H1 (cell line): Measurements from ENCODE around the gene RELN. TPM values are rescaled to one million over a fixed set of nuclear protein-coding genes. Genes with fewer than 3 reads are reported as not detected.

Experiments
- CTCF ChIA-PET: fragments of 300-600 bp; sonication (Branson Sonifier 250); formaldehyde crosslinking; loops from one replicate; lab custom pipeline; 2021; ENCODE audit not compliant: partially characterized antibody; lab: Charles Lee
- POLR2A ChIA-PET: fragments of 300-600 bp; sonication (Branson Sonifier 250); formaldehyde crosslinking; loops from one replicate; lab custom pipeline; 2021; ENCODE audit warnings: inconsistent platforms; ENCODE audit not compliant: partially characterized antibody; lab: Charles Lee
- DNase-seq, 2 experiments: peaks; one replicate each; pipeline versions ENCODE4 v3.0.0 to v3.0.0-alpha.2; 2010 to 2022; ENCODE audit warnings: low spot score in 2 of 2, low read depth in 1 of 2, mixed read lengths in 1 of 2
- FAIRE-seq: peaks from 2 replicates; lab custom pipeline; 2011; peaks lifted over from hg19 to GRCh38; lab: Jason Lieb, UNC
- H2AFZ ChIP-seq: 2 replicates; pipeline ENCODE4 v1.8.1; 2012; ENCODE audit warnings: low read length, inconsistent platforms
- H2AK5ac ChIP-seq: 2 replicates; pipeline ENCODE4 v1.6.1; 2013; ENCODE audit warnings: low read depth, low read length
- H2BK120ac ChIP-seq: replicated peaks from 2 replicates; pipeline ENCODE3; 2013; ENCODE audit warnings: low read depth, low read length, inconsistent platforms
- H2BK12ac ChIP-seq: 2 replicates; pipeline ENCODE4 v1.6.1; 2013; ENCODE audit warnings: low read depth, low read length
- H2BK15ac ChIP-seq: 2 replicates; pipeline ENCODE4 v1.6.1; 2013; ENCODE audit warnings: low read length
- H2BK20ac ChIP-seq: 2 replicates; pipeline ENCODE4 v1.6.1; 2013; ENCODE audit warnings: low read length
- H2BK5ac ChIP-seq: 2 replicates; pipeline ENCODE4 v1.6.1; 2013; ENCODE audit warnings: low read depth, low read length
- H3K14ac ChIP-seq: 2 replicates; pipeline ENCODE4 v1.6.1; 2013; ENCODE audit warnings: inconsistent platforms; ENCODE audit not compliant: insufficient read length
- H3K18ac ChIP-seq: 2 replicates; pipeline ENCODE4 v1.6.1; 2013; ENCODE audit warnings: low read length; ENCODE audit errors: extremely low read depth
- H3K23ac ChIP-seq: 2 replicates; pipeline ENCODE4 v1.6.1; 2013; ENCODE audit warnings: inconsistent platforms; ENCODE audit not compliant: insufficient read length
- H3K23me2 ChIP-seq: 2 replicates; pipeline ENCODE4 v1.6.1; 2013; ENCODE audit warnings: low read depth, low read length
- H3K27ac ChIP-seq: 2 replicates; pipeline ENCODE4 v1.6.1; 2011; ENCODE audit warnings: low read depth, low read length, inconsistent platforms
- H3K27me3 ChIP-seq, 4 experiments: replicated peaks in 1 of 4; 1 replicate in 1 of 4; 2 replicates in 3 of 4; pipeline versions ENCODE4 v1.6.1 to v1.8.1; 2011 to 2013; ENCODE audit warnings: low read length in 3 of 4, mild to moderate bottlenecking in 3 of 4, inconsistent platforms in 2 of 4, mixed read lengths in 2 of 4, moderate library complexity in 1 of 4; ENCODE audit not compliant: control insufficient read depth in 3 of 4, insufficient read depth in 3 of 4; ENCODE audit errors: extremely low read depth in 1 of 4
- H3K36me3 ChIP-seq, 4 experiments: 2 replicates each; pipeline versions ENCODE4 v1.6.1 to v1.8.1; 2011 to 2013; ENCODE audit warnings: mild to moderate bottlenecking in 4 of 4, low read length in 3 of 4, moderate library complexity in 2 of 4, control low read depth in 1 of 4, inconsistent platforms in 1 of 4; ENCODE audit not compliant: insufficient read depth in 4 of 4, control insufficient read depth in 2 of 4
- H3K4ac ChIP-seq: replicated peaks from 2 replicates; pipeline ENCODE3; 2013; ENCODE audit warnings: low read length, low read depth, mixed read lengths, inconsistent platforms; ENCODE audit not compliant: insufficient read length
- H3K4me1 ChIP-seq, 4 experiments: replicated peaks in 1 of 4; 1 replicate in 1 of 4; 2 replicates in 3 of 4; pipeline versions ENCODE4 v1.6.1 to v1.8.1; 2011 to 2013; ENCODE audit warnings: low read length in 3 of 4, inconsistent platforms in 2 of 4, mixed read lengths in 1 of 4; ENCODE audit not compliant: insufficient read depth in 4 of 4, control insufficient read depth in 3 of 4
- H3K4me2 ChIP-seq, 2 experiments: 2 replicates each; pipeline versions ENCODE4 v1.6.1 to v1.8.1; 2011 to 2013; ENCODE audit warnings: low read depth in 2 of 2, low read length in 2 of 2, control low read depth in 1 of 2, inconsistent platforms in 1 of 2, mild to moderate bottlenecking in 1 of 2; ENCODE audit not compliant: insufficient read depth in 1 of 2
- H3K4me3 ChIP-seq, 4 experiments: fragments of 200-600, 300-600 bp in 1 of 4; sonication (generic), shearing (Covaris generic), sonication (Bioruptor Twin) in 1 of 4; 2 replicates each; pipeline versions ENCODE4 v1.5.1 to v1.8.1; 2011 to 2016; ENCODE audit warnings: low read length in 4 of 4, low read depth in 3 of 4, control low read depth in 2 of 4, inconsistent platforms in 2 of 4, mild to moderate bottlenecking in 2 of 4, mixed read lengths in 1 of 4, moderate library complexity in 1 of 4; ENCODE audit not compliant: insufficient read depth in 2 of 4; ENCODE audit errors: extremely low read depth in 1 of 4
- H3K56ac ChIP-seq: replicated peaks from 2 replicates; pipeline ENCODE3; 2013; ENCODE audit warnings: low read depth, mild to moderate bottlenecking, mixed read lengths, low read length, inconsistent platforms; ENCODE audit not compliant: insufficient read length
- H3K79me1 ChIP-seq: 2 replicates; pipeline ENCODE4 v1.6.1; 2013; ENCODE audit warnings: low read depth, low read length, control low read depth
- H3K79me2 ChIP-seq, 2 experiments: 2 replicates each; pipeline versions ENCODE4 v1.6.1 to v1.8.1; 2012 to 2013; ENCODE audit warnings: low read length in 2 of 2, mild to moderate bottlenecking in 2 of 2, inconsistent platforms in 1 of 2; ENCODE audit not compliant: insufficient read depth in 2 of 2, control insufficient read depth in 1 of 2
- H3K9ac ChIP-seq, 4 experiments: replicated peaks in 1 of 4; 1 replicate in 1 of 4; 2 replicates in 3 of 4; pipeline versions ENCODE4 v1.6.1 to v1.8.1; 2011 to 2013; ENCODE audit warnings: low read depth in 3 of 4, low read length in 3 of 4, control low read depth in 2 of 4, mild to moderate bottlenecking in 2 of 4, moderate library complexity in 2 of 4, inconsistent platforms in 1 of 4; ENCODE audit errors: extremely low read depth in 1 of 4
- H3K9me3 ChIP-seq, 2 experiments: 2 replicates each; pipeline versions ENCODE4 v1.6.1 to v1.8.1; 2012 to 2013; ENCODE audit warnings: mild to moderate bottlenecking in 2 of 2, moderate library complexity in 2 of 2, control low read depth in 1 of 2, inconsistent platforms in 1 of 2, low read depth in 1 of 2, low read length in 1 of 2, mixed read lengths in 1 of 2; ENCODE audit not compliant: insufficient read depth in 2 of 2
- H4K20me1 ChIP-seq, 2 experiments: replicated peaks in 1 of 2; 2 replicates each; pipeline versions ENCODE3 to v1.8.1; 2011 to 2013; ENCODE audit warnings: inconsistent platforms in 2 of 2, low read length in 2 of 2, mild to moderate bottlenecking in 1 of 2; ENCODE audit not compliant: insufficient read depth in 2 of 2, control insufficient read depth in 1 of 2
- H4K5ac ChIP-seq: 2 replicates; pipeline ENCODE4 v1.6.1; 2013; ENCODE audit warnings: low read length, low read depth, mixed read lengths, inconsistent platforms; ENCODE audit not compliant: insufficient read length
- H4K8ac ChIP-seq: 2 replicates; pipeline ENCODE4 v1.8.0; 2013; ENCODE audit warnings: mild to moderate bottlenecking, moderate library complexity, low read length, inconsistent platforms; ENCODE audit not compliant: insufficient read depth; ENCODE audit errors: extremely low read depth
- H4K91ac ChIP-seq: replicated peaks from 2 replicates; pipeline ENCODE3; 2013; ENCODE audit warnings: low read length, mixed read lengths, inconsistent platforms; ENCODE audit not compliant: insufficient read length
- CBX5 ChIP-seq: fragments of 300-800, 300-1000 bp; sonication (generic); IDR thresholded peaks from 2 replicates; pipeline ENCODE4 v1.7.1; 2016; ENCODE audit warnings: antibody characterized with exemption, low read length, low read depth
- GTF2F1 ChIP-seq: IDR thresholded peaks from 2 replicates; pipeline ENCODE4 v1.6.1; 2012; ENCODE audit warnings: low read depth, low read length, improper control_type of control experiment, borderline replicate concordance
- RBBP5 ChIP-seq: IDR thresholded peaks from 2 replicates; pipeline ENCODE4 v1.7.1; 2012; ENCODE audit warnings: low read depth, mild to moderate bottlenecking, inconsistent platforms, low read length, moderate library complexity, borderline replicate concordance
- SP1 ChIP-seq: IDR thresholded peaks from 2 replicates; pipeline ENCODE4 v1.6.1; 2011; ENCODE audit warnings: low read depth, low read length
- SP2 ChIP-seq: IDR thresholded peaks from 2 replicates; pipeline ENCODE4 v1.6.1; 2012; ENCODE audit warnings: mild to moderate bottlenecking, low read length, inconsistent platforms
- WGBS, 2 experiments: shearing (Covaris generic) in 1 of 2; methylation state at CpG; one replicate each; pipeline versions ENCODE4 v1.1.6 to v1.1.7; 2013 to 2015; ENCODE audit warnings: low lambda C conversion rate in 2 of 2, mixed read lengths in 2 of 2, inconsistent platforms in 1 of 2, low coverage in 1 of 2, missing lambda C conversion rate in 1 of 2; ENCODE audit not compliant: insufficient replicate concordance in 2 of 2, insufficient coverage in 1 of 2, insufficient read length in 1 of 2; ENCODE audit errors: extremely low coverage in 1 of 2, missing lambda C conversion rate in 1 of 2; 5-methylcytosine and 5-hydroxymethylcytosine counted together
- polyA plus RNA-seq, 7 experiments: library from polyadenylated mRNA; depleted of rRNA in 3 of 7; stranded (reverse) in 5 of 7; unstranded in 2 of 7; fragments of >200 nt in 5 of 7; fragments of 200-250 nt in 2 of 7; gene quantifications; 1 replicate in 5 of 7; 2 replicates in 1 of 7; 4 replicates in 1 of 7; pipeline versions ENCODE4 v1.2.1 to v1.2.3, GENCODE V29; 2011 to 2013; ENCODE audit warnings: missing spikeins in 2 of 7, mixed read lengths in 2 of 7
- total RNA-seq: library from RNA; stranded (reverse); fragmentation: NEBNext Ultra II Directional; extraction: Animal tissue kit (Norgen Biotek cat#: 25700); gene quantifications from 2 replicates; pipeline ENCODE4 v1.2.1, GENCODE V29; 2021

RELN gene
- total and polyA plus RNA-seq, 2 of the 8 experiments (the other 6 are each of a cell fraction or from before 2014, with no cell fraction given), result 0.03 to 0.07 TPM

DNA sequence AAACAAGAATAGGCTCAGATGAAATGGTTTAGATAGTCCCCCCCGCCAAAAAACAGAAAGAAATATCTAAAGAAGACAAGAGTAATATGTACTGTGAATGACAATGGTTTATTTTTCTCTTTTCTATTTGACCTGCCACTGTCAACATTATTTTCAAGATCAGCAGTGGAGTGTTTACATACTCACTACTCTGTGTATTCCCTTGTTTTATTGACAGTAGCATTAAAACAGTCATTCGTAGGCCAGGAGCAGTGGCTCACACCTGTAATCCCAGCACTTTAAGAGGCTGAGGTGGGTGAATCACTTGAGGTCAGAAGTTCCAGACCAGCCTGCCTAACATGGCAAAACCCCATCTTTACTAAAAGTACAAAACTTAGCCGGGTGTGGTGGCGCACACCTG lies 298.2 kb downstream of the RELN start:
- no peak overlapping the region for H2AK5ac ChIP-seq
- H3K36me3 ChIP-seq, result no peaks in the 10 kb centered on the region
- no peak overlapping the region for H3K14ac ChIP-seq
- WGBS, 2 experiments, result 96% methylated on average over 4 of the region's 4 CpGs; no CpG with 5 or more reads in 1 of the 2 experiments
- no peak overlapping the region for H2BK15ac ChIP-seq
- no peaks in the 10 kb centered on the region for H4K20me1 ChIP-seq
- H2BK12ac ChIP-seq, result no peak overlapping the region
- no peak overlapping the region for H3K4me2 ChIP-seq
- no peak overlapping the region for H2BK5ac ChIP-seq
- H3K9me3 ChIP-seq, result no peaks in the 10 kb centered on the region
- H3K23ac ChIP-seq, result no peak overlapping the region
- no peak overlapping the region for H3K4me3 ChIP-seq
- H2AFZ ChIP-seq, result no peak overlapping the region
- H3K27ac ChIP-seq, result no peak overlapping the region
- H4K8ac ChIP-seq, result no peak overlapping the region
- POLR2A ChIA-PET, result no interaction called here
- H3K4me1 ChIP-seq, result no peaks in the 10 kb centered on the region
- no peak overlapping the region for H4K91ac ChIP-seq
- no peak overlapping the region for H3K4ac ChIP-seq
- H3K79me2 ChIP-seq, result no peaks in the 10 kb centered on the region
- no peak overlapping the region for H2BK20ac ChIP-seq
- H3K27me3 ChIP-seq, result no peaks in the 10 kb centered on the region
- no peak overlapping the region for H4K5ac ChIP-seq
- TF ChIP-seq CBX5, result no peak
- no peak for TF ChIP-seq GTF2F1
- TF ChIP-seq SP1, result no peak
- no peak for TF ChIP-seq RBBP5
- TF ChIP-seq SP2, result no peak
- CTCF ChIA-PET, result interaction anchor here (1.3 kb wide), 1 partner anchor 12 kb away, joined by 3 read pairs; no protein-coding TSS in a partner anchor
- no peaks in the 10 kb centered on the region for H3K79me1 ChIP-seq
- H3K18ac ChIP-seq, result no peak overlapping the region
- H3K56ac ChIP-seq, result no peak overlapping the region
- FAIRE-seq, result no peak
- no peaks in the 10 kb centered on the region for H3K23me2 ChIP-seq
- no peak for DNase-seq
- H3K9ac ChIP-seq, result no peak overlapping the region
- H2BK120ac ChIP-seq, result no peak overlapping the region
